HG03039 (cell line): ENCODE results near the gene CBLN4.

Source experiments
- ATAC-seq: cut with Tn5 transposase; IDR thresholded peaks from one replicate; pipeline ENCODE4 v1.9.1; 2021; ENCODE audit warnings: mild to moderate bottlenecking, moderate library complexity; ENCODE audit not compliant: unreplicated experiment

CBLN4 gene

GRCh38 chr20:55947701-55948100, 57.6 kb downstream of the CBLN4 start:
- ATAC-seq, result no peak
